Esophagus muscularis mucosa (tissue), 4 donors: ENCODE results near the gene VDR. TPM values are rescaled to one million over a fixed set of nuclear protein-coding genes. Genes with fewer than 3 reads are reported as not detected.

Experiments
- DNase-seq: peaks from one replicate; pipeline ENCODE4 v3.0.0-alpha.2; 2017; ENCODE audit errors: extremely low spot score
- H3K27ac ChIP-seq, 4 donors: fragments of 200-600 bp; sonication (generic); replicated peaks in 1 of 4; 1 replicate in 3 of 4; 2 replicates in 1 of 4; pipeline ENCODE4 v1.5.1; 2016 to 2019; ENCODE audit warnings: mild to moderate bottlenecking in 1 of 4
- H3K27me3 ChIP-seq, 4 donors: fragments of 200-600 bp; sonication (generic); one replicate each; pipeline versions ENCODE4 v1.5.1 to v1.6.0; 2016 to 2019
- H3K36me3 ChIP-seq, 4 donors: fragments of 200-600 bp; sonication (generic); one replicate each; pipeline ENCODE4 v1.5.1; 2016 to 2019
- H3K4me1 ChIP-seq, 4 donors: fragments of 200-600 bp; sonication (generic); one replicate each; pipeline ENCODE4 v1.5.1; 2016 to 2019
- H3K4me3 ChIP-seq, 4 donors: fragments of 200-600 bp; sonication (generic); 1 replicate in 2 of 4; 2 replicates in 2 of 4; pipeline ENCODE4 v1.5.1; 2016 to 2019; ENCODE audit warnings: mild to moderate bottlenecking in 4 of 4, moderate library complexity in 1 of 4
- H3K9me3 ChIP-seq, 4 donors: fragments of 200-600 bp; sonication (generic); 1 replicate in 3 of 4; 2 replicates in 1 of 4; pipeline ENCODE4 v1.5.1; 2016 to 2019
- EP300 ChIP-seq: sonication (generic); formaldehyde crosslinking; IDR thresholded peaks from one replicate; pipeline ENCODE4 v1.6.1; 2017; ENCODE audit warnings: antibody characterized with exemption
- POLR2A ChIP-seq: fragments of 450-650 bp; IDR thresholded peaks from one replicate; pipeline ENCODE4 v1.6.1; 2017; ENCODE audit warnings: antibody characterized with exemption, moderate library complexity, mild to moderate bottlenecking, low read depth
- POLR2AphosphoS5 ChIP-seq, 2 donors: sonication (generic); formaldehyde crosslinking; IDR thresholded peaks; one replicate each; pipeline ENCODE4 v1.6.1; 2017; ENCODE audit warnings: antibody characterized with exemption in 2 of 2
- WGBS: methylation state at CpG from one replicate; pipeline ENCODE4 v1.1.5; 2018; 5-methylcytosine and 5-hydroxymethylcytosine counted together
- intact Hi-C: fragments of 100-400 bp; cut with DNase I; formaldehyde crosslinking; loops from one replicate; pipeline ENCODE4 v1.15.1; 2023
- total RNA-seq, 4 donors: library from RNA; depleted of rRNA; stranded (reverse); fragments of >200 nt; gene quantifications; one replicate each; pipeline versions ENCODE4 v1.1.0 to v1.2.1, GENCODE V29; 2016
- TF ChIP-seq, protein P1 (sequence below), 3 experiments: fragments of 200-600 bp in 2 of 3; fragments of 450-650 bp in 1 of 3; sonication (generic) in 2 of 3; IDR thresholded peaks; one replicate each; pipeline ENCODE4 v1.5.1; 2017 to 2019; ENCODE audit warnings: antibody characterized with exemption in 3 of 3, mild to moderate bottlenecking in 2 of 3, moderate library complexity in 1 of 3

VDR gene
- total RNA-seq, 4 donors from 2014 or later, result 0.42 to 2.8 (median 2.1) TPM

DNA sequence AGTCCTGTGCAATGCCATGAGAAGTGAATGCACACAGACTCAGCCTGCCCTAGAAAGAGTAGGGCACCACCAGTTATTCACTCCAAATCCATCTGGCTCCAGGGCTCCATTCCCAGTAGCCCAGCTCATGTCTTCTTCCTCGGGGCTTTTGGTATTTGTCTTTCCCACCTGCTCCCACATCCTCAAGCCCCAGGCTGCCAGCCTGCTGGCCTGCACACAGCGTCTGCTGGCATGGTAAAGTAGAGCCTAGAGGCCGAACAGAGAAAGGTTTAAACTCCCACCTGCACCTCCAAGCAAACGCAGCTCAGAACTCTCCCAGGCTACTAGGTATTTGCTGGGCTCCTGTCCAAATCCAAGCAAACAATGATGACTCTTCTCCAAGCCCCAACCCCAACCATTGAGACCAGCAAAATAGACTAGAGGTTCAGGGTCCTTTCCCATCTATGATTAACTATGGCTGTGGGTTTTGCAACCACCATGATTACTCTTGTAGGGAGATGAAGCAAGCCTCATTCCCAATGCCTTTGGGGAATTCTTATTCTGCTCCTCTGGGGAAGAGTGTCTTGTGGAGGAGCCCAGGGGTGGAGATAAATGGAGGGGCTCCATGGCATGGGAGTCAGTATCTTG lies 5.2 kb upstream of the VDR start:
- DNase-seq, result no peak
- intact Hi-C loops, result no loop called here
- Histone ChIP-seq H3K36me3 (no peaks in the 10 kb centered on the region), H3K27ac (no peak overlapping the region), H3K4me1 (peaks cover 0 to 9% (median 8%) of the 10 kb centered on the region in 4 donors), H3K27me3 (peaks cover 0 to 4% (median 0%) of the 10 kb centered on the region in 4 donors), H3K4me3 (no peak overlapping the region), H3K9me3 (no peaks in the 10 kb centered on the region)
- TF ChIP-seq POLR2AphosphoS5 (IDR thresholded peaks at IDR 0.05) (no peak), EP300 (no peak), POLR2A (no peak)
- TF ChIP-seq, protein P1, sequence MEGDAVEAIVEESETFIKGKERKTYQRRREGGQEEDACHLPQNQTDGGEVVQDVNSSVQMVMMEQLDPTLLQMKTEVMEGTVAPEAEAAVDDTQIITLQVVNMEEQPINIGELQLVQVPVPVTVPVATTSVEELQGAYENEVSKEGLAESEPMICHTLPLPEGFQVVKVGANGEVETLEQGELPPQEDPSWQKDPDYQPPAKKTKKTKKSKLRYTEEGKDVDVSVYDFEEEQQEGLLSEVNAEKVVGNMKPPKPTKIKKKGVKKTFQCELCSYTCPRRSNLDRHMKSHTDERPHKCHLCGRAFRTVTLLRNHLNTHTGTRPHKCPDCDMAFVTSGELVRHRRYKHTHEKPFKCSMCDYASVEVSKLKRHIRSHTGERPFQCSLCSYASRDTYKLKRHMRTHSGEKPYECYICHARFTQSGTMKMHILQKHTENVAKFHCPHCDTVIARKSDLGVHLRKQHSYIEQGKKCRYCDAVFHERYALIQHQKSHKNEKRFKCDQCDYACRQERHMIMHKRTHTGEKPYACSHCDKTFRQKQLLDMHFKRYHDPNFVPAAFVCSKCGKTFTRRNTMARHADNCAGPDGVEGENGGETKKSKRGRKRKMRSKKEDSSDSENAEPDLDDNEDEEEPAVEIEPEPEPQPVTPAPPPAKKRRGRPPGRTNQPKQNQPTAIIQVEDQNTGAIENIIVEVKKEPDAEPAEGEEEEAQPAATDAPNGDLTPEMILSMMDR (IDR thresholded peaks at IDR 0.05), result no peak
- WGBS, result 83% methylated on average over 4 of the region's 4 CpGs

GRCh38 chr12:47908738-47909137 lies 3.9 kb upstream of the VDR start:
- intact Hi-C loops, result no loop called here
- Histone ChIP-seq H3K27ac (no peak overlapping the region), H3K4me3 (no peak overlapping the region), H3K4me1 (peaks cover 5 to 21% (median 20%) of the 10 kb centered on the region in 4 donors), H3K27me3 (no peaks in the 10 kb centered on the region), H3K9me3 (no peaks in the 10 kb centered on the region), H3K36me3 (no peaks in the 10 kb centered on the region)
- TF ChIP-seq EP300 (no peak), POLR2A (no peak), POLR2AphosphoS5 (IDR thresholded peaks at IDR 0.05) (no peak)
- TF ChIP-seq, protein P1 (IDR thresholded peaks at IDR 0.05), result no peak
- no peak for DNase-seq

DNA sequence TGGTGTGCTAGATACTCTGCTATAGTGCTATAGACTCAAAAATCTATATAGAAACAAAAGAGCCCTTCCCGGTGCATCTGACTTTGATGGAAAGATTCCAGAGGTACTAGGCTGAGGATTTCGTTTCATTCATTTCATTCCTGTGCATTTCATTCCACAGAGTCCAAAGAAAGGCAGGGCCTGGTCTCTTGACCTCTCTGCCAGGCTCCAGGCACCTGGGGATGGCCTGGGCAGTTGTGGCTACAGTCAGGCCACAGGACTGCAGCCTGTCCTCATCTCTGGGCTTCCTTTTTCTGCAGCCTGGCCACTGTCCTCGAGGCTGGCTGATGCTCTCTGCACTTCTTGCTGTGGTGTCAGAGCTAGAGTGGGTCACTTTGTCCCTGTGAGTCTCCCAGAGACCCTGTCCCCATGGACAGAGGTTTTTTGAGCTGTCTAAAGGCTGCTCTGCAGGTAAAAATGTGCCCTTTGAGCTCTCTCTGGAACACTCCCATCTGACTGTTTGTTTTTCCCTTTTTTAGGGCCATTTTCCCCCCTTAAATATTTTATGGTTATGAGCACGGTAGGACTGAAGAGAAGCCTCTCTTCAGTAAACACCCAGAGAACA lies 3.2 kb upstream of the VDR start:
- Histone ChIP-seq H3K4me1 (peaks cover 5 to 29% (median 27%) of the 10 kb centered on the region in 4 donors), H3K27me3 (peaks cover 0 to 6% (median 0%) of the 10 kb centered on the region in 4 donors), H3K36me3 (no peaks in the 10 kb centered on the region), H3K9me3 (no peaks in the 10 kb centered on the region), H3K4me3 (no peak overlapping the region), H3K27ac (no peak overlapping the region)
- 66% methylated on average over 4 of the region's 4 CpGs for WGBS
- DNase-seq, result no peak
- intact Hi-C loops, result no loop called here
- TF ChIP-seq, protein P1 (IDR thresholded peaks at IDR 0.05), result no peak
- TF ChIP-seq POLR2AphosphoS5 (IDR thresholded peaks at IDR 0.05), result no peak
- no peak for TF ChIP-seq POLR2A
- no peak for TF ChIP-seq EP300

GRCh38 chr12:47903927-47904712 lies 674 bp downstream of the VDR start:
- Histone ChIP-seq H3K4me1 (peaks cover 5 to 30% (median 27%) of the 10 kb centered on the region in 4 donors), H3K27me3 (peaks cover 0 to 42% (median 0%) of the 10 kb centered on the region in 4 donors), H3K9me3 (no peaks in the 10 kb centered on the region), H3K36me3 (no peaks in the 10 kb centered on the region), H3K27ac (peak overlapping the region in 3 of 4 donors; percentile 6 to 32 (median 21)), H3K4me3 (peak overlapping the region; percentile 56 to 69 (median 59))
- intact Hi-C loops, result no loop called here
- 7% methylated on average over 6 of the region's 7 CpGs for WGBS
- peak in 1 of 2 donors; percentile 2 for TF ChIP-seq POLR2AphosphoS5 (IDR thresholded peaks at IDR 0.05)
- no peak for TF ChIP-seq POLR2A
- TF ChIP-seq, protein P1 (IDR thresholded peaks at IDR 0.05), result peak in 1 of 3 experiments; percentile 15
- TF ChIP-seq EP300, result no peak
- no peak for DNase-seq
